NCI-H1417 (cell line): ENCODE measurements around the gene TEKT5.
"Not testable (repeated sequence)": the region's sequence is repeated elsewhere in the genome, so short reads cannot be mapped to it uniquely, and the experiment has no call there.

Source experiments
- DNase-seq, 3 experiments: peaks; one replicate each; lab custom pipeline; 2025; lab: John Stamatoyannopoulos, UW

Gene TEKT5

DNA sequence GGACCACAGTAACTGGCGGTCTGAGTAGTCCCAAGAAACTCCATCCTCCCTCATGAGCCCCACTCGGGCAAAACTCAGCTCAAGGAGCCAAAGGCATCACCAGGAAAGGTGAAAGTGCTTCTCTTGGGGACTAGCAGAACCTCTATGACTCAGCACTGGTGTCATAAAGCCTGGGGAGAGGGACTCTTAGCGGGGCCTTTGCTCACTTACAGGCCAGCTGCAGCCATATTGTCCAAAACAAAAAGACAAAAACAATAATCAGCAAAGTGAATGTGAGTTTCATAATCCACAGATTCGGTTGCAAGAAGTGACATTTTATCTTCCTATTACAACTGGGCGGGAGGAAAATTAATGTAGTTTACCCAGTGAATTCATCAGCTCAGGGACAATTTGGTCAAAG, at the start of gene TEKT5:
TSS of gene TEKT5 (minus strand) at position 101 of the 400 bp plus-strand sequence. CDS start at position 44, 57 bp downstream.
- DNase-seq, result no peak

DNA sequence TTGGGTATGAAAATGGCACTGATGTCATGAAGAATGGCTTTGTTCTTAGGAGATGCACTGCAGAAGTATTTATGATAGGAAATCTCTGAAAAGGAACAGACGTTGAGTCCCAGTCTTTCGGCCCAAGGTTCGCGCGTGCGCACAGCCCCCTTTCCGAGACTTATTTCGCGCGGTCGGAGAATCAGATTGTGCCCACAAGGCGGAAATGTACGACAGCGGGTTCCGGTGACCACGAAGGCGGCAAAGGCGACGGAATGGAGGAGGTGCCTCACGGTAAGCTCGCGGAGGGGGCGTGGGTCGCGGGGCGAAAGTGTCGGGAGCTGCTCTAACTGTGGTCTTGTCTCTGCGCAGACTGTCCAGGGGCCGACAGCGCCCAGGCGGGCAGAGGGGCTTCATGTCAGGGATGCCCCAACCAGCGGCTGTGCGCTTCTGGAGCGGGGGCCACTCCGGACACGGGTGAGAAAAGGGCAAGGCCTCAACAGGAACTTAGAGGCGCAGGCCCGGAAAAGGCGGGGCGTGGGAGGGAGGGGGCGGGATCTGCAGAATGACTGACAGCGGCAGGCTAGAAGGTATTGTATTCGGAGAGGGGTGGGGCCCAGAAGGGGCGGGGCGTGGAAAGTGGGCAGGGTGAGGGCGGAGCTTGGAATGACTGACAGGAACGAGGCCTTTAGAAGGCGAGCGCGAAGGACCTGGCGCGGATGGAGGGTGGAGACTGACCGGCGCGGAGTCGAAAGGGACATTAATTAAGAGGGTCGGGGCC, 49.1 kb upstream of the TEKT5 start, which contains the start of gene NUBP1:
TSS of gene NUBP1 (plus strand) at position 233 of the 760 bp plus-strand sequence. CDS start at position 255, 22 bp downstream.
- DNase-seq, result peak; percentile 90 to 99 (median 98)

DNA sequence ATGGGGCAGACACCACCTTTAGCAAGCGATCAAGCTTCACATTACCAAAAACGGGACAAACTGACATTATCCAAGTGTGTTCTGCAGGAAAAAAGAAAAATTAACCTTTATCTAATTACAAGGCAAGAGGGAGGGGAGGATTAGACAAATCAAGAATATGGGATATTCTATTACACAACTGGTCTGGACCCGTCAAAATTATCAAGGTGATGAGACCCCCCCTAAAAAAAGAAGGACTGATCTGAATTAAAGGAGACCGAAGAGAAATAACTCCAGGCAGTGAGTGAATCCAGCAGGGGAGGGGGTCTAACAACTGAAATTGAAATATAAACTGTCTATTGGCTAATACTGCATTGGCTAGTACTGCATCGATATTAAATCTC, 48.5 kb upstream of the TEKT5 start:
- DNase-seq, result no peak

DNA sequence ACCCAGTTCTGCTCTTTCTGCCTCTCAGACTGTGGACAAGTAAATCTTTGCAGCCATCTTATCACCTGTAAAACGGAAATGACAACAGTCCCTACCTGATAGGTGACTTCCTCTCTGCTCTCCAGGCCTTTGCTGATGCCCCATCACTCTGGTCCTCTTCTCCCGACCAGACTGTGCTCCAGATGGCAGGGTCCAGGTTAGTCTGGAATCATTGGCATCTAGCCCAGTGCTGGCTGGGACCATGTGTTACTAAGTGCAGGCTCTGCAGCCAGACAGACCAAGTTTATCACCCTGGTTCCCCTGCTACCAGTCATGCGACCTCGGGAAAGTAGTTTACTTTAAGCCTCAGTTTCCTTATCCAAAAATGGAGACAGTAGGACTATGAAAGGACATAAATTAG, 47.1 kb upstream of the TEKT5 start:
- no peak for DNase-seq

DNA sequence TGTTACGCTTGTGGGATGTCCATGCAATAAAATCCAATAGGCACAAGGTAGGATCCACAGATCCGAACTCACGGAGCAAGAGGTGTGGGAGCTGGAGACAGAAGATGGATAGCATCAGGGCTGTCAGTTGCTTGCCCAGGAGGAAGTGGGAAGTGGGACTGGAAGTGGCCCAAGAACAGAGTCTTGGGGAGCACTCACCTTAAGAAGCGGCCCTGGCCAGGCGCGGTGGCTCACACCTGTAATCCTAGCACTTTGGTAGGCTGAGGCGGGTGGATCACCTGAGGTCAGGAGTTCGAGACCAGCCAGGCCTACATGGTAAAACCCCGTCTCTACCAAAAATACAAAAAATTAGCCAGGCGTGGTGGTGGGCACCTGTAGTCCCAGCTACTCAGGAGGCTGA, 46.5 kb upstream of the TEKT5 start:
- not testable (repeated sequence) for DNase-seq

DNA sequence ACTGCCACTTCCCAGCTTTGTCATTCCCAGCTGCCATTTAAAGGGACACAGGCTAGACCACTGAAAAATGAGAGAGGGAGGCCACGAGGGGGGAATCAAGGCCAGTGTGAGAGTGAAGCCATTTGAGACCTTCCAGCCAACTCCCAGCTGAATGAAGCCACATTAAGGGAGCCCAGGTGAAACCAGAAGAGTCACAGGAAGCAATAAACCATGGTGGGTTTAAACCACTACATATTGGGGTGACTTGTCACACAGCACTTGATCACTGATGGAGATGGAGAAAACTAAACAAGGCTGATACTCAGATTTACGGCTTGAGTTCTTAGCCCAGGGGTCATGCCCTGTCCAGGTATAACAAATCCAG, 46.1 kb upstream of the TEKT5 start:
- DNase-seq, result no peak

DNA sequence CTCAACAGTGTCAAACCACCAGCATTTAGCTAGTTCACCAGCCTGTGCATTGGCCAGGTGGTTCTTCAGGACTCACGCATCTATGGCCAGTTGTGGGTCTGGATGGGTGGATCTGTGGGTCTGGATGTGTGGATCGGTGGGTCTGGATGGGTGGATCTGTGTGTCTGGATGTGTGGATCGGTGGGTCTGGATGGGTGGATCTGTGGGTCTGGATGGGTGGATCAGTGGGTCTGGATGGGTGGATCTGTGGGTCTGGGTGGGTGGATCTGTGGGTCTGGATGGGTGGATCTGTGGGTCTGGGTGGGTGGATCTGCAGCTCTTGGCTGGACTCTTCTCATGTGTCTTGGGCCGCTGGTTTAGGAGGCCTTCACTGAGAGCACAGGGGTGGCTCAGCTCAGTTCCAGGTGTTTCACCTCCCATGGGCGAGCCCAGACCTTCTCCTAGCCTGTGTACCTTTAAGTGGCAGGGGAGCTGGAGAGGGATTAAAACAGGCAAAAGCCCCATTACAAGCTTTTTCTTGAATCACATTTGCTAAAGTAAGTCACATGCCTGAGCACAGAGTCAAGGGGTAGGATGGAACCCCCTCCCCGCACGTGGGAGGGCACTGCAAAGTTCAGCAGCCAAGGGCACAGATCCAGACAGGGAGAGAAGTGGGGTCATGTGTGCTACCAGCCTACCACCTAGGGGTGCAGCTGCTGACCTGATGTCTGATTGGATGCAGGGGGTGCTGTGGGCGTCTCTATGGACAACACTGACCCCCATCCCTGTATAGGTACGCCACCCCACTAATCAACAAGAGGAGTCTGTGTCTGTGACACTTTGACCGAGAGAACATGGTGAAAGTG, 45.5 kb upstream of the TEKT5 start:
- DNase-seq, result no peak

DNA sequence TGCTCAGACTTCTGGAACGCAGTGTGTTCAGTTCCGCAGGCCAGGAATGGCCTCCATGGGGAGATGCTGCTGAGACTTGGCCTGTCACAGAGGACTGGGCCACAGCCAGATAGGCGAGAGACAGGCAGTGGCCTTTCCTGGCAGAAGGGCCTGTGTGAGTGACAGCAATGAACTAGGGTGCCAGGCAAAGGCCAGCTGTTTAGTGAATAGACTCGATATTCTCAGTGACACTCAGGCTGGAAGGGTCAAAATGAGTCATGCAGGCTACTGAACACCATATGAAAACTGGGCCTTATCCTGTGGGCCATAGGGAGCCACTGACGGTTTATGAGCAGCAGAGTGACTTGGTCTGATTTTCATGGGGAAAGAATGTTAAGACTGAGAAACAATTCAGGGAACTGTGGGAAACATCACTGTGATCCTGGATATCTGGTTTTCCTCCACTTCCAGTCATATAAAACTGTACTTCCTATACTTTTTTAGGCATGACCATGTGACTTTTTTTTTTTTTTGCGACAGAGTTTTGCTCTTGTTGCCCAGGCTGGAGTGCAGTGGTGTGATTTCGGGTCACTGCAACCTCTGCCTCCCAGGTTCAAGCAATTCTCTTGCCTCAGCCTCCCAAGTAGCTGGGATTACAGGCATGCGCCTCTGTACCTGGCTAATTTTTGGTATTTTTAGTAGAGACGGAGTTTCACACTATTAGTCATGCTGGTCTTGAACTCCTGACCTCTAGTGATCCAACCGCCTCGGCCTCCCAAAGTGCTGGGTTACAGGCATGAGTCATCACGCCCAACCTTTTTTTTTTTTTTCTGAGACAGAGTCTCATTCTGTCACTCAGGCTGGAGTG, 43.7 kb upstream of the TEKT5 start:
- DNase-seq, result no peak

DNA sequence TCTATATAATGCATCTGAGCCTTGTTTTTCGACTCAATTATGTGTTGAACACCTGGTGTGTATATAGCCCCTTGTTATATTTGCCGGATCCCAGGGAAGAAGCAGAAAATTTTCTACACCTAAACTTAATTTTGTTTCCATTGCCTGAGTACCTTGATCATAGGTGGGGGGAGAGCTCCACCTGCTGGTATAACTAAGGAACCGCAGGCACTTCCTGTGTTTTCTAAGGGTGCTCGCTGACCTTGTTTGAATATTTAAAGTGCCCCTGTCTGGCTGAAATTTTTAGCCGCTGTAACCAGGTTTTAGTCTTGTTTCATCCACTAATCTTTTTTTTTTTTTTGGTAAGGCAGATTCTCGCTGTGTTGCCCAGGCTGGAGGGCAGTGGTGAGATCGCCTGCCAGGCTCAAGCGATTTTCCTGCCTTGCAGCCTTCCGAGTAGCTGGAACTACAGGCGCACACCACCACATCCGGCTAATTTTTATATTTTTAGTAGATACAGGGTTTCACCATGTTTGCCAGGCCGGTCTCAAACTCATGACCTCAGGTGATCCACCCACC, 42.4 kb upstream of the TEKT5 start:
- peak; percentile 54 to 82 (median 60) for DNase-seq

DNA sequence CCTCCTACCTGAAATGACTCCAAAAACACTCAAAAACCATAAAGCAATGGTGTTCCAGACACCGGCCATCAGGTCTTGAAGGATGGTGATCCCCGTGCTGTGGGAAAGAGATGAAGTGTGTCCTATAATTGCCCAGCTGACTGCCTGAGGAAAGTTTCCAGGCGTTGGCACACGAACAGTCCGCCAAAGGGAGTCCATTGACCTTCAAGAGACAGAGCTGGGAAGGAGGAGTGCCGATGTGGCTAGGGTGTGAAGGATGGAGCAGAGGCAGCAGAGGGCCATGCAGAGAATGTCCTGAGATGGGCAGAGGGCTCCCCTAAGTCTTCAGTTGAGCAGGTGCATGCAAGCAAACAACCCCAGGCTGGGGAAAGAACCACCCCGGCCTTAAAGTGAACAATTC, 37.1 kb upstream of the TEKT5 start:
- DNase-seq, result no peak

DNA sequence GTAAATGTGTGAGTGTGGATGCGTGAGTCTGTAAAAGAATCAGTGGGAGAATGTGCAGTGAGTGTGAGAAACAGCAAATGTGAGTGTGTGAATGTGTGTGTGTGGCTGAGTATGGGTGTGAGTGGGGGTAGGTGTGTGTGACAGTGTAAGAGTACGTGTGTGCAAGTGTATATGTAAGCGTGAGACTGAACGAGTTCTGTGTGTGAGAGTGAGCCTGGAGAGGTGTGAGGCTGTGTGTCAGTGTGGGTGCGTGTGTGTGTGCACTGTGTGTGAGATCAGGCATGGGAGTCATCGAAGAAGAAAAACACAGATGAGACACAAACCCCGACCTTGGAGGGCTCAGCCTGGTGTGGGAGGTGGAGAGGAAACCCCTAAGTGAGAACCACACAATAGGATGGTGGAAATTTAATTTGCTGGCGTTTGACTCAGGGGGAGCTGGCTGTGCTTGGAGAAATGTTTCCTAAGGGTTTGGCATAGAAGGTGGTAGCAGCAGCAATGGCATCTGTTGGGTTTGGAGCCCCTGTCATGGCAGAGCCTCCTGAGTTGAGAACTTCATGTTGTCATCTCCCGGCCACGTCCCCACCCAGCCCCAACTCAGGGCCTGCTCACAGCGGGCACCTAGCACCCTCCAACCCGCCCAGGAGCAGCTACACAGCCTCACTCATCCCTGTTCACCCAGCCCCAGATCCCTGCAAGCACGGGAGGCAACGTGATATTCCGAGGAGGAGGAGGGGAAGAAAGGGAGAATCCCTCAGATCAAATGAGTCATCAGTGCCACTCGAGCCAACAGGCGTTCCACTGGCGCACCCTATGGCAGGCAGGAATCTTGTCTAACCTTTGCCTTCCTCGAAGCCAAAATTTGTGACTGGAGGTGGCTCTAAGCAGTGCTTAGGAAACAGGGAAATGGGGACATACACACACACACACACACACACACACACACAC, 34.6 kb upstream of the TEKT5 start:
- peak in 1 of 3 experiments; percentile 2 for DNase-seq

DNA sequence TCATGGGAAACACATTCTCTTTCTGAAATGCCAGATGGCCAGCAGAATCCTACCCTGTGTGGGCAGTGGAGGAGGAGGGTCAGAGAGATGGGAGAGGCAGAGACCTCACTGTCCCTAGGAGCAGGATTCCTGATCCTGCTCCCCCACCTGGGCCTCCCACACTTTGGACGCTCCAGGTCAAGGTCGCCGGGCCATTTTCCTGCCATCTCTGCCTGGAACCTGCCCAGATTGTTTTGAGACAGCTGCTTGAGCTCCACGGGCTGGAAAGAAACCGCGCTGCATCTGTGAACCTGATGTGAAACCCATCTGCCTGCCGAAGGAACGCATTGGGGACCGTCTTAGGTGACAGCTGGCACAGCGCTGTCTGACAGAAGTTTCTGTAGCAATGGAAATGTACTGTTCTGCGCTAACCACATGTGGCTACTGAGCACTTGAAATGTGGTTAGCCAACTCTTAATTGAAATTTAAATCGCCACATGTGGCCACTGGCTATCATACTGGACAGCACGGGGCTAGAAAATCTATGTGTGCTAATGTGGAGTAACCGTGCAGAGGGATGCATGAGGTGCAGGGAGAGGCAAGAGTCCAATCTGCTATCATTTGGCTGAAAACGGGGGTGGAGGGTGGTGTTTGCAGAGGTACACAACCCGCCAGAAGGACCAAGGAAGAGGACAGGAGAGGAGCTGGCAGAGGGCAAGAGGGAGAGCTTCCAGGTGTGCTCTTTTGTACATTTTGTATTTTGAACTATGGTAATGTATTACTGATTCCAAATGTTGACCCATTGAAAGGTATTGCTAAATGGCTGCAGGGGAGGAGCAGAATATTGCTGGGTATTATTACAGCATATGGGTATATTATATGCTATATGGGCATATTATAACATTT, 33.5 kb upstream of the TEKT5 start:
- DNase-seq, result no peak

DNA sequence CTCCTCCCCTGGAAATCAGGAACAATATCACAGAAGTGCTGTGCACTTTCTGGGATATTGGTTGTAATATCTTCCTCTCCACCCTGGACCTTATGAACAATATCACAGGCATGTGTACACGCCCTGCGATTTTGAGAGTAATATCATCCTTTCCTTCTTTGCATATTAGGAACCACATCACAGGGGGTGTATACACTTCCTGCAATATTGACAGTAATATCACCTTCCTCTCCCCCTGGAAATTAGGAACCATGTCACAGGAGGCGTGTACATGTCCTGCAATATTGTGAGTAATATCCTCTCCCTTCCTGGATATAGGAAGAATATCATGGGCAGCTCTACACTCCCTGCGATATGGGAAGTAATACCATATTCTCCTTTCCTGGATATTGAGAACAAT, 14.2 kb upstream of the TEKT5 start:
- no peak for DNase-seq

DNA sequence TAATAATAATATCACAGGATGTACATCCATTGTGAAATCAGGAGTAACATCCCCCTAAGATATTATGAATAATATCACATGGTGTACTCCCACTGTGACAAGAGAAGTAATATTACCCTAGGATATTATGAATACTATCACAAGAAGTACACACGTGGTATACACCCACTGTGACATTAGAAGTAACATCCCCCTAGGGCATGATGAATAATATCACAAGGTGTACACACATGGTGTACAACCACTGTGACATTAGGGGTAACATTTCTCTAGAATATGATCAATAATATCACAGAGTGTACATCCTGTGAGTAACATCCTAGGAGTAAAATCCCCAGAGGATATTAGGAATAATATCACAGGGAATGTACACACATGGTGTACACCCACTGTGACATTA, 5.0 kb upstream of the TEKT5 start:
- no peak for DNase-seq

DNA sequence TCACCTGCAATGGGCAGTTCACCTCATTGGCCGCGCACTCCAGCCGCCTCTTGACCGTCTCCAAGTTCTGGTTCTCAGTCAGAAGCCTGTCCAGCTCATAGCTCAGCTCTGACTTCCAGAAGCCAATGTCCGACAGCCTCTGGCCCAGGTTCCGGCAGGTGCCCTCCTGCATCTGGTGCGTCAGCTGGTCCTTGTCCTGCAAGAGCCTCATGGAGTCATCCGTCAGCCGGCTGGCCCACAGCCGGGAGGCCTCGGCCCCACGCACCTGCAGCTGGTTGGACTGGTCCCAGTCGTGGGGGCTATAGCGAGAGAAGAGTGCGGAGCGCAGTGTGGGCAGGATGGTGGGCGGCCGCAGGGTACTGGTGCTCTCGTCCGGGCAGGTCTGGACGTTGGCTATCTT, 424 bp downstream of the TEKT5 start:
- DNase-seq, result no peak

DNA sequence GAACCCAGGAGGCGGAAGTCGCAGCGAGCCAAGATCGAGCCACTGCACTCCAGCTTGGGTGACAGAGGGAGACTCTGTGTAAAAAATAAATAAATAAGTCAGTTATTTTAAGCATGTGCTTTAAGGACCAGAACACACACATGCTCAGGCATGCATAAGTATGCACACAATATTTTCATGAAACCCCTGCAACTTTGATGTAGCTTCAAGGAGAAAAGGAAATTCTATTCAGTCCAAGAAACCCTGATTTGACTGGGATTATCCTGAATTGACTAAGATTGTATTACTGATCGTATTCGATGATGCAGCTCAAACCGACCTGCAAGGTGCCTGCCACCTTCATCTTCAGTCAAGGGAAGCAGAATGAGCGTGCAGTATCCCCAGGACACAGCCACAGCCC, 841 bp downstream of the TEKT5 start:
- no peak for DNase-seq

DNA sequence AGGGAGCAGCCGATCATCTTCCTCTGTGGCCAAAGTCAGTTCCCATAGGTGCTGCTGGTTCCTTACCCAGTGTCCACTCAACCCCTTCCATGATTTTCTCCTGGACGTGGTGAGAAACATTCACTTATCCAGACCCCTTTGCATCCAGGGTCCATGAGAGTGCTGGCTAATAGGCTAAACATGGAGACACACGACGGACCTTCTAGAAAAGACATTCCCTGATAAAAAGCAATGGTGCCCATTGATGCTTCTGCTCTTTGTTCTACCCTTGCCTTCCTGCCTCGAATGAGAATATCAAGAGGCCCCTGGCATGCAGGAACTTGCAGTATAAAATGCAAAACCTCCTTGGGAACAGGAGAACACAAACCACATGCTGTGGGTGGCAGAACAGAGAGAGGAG, 2.3 kb downstream of the TEKT5 start:
- no peak for DNase-seq

DNA sequence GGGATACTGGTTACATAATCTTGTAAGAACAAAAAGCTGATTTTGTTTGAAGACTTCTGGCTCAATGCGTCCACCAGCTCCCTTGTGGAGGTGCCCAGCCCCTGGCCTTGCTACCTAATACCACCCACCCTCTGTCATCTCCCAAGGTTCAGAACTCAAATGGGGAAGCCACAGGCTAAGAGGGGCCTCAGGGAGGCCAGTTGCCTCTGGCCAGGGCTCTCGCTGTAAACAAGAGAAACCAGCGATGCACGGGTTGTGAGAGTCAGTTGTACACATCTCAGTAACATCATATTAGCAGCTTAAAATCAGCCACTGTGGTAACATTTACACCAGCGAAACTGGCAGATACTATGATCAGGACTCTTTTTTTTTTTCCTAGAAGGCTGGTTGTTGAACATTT, 6.0 kb downstream of the TEKT5 start:
- no peak for DNase-seq

DNA sequence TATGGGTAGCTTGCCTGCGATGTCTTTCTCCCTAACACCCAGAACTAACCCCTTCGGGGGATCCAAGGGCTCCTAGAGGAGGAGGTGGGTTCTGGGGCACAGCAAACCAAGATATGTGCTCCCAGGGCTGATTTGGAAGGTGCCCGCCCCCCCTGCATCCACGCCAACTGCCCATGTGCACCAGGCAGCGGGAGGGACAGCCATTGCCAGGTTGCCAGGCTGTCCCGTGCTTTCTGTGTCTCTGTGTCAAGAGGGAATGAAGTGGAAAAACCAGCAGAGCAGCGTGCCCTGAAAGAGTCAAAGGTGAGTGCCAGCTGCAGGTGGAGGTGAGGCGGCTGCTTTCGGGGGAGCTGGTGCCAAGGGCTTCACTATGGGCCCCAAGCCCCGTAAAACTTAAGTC, 6.4 kb downstream of the TEKT5 start:
- DNase-seq, result no peak

DNA sequence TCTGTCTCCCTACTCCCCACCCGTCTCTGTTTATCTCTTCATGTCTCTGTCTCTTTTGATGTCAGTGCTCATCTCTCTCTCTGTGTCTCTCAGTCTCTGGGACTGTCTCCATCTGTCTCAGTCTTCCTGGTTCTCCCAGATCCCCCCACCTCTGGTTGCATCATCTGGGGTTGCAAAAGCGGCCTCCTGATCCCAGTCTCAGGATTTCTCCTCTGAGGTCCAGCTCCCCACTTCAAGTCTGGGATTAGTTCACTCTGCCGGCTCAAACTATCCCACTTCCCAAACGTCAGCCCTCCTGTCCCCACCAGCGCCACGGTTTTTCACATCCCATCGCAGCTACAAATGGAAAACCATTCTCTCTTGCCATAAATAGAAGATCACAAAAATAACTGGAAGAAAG, 9.0 kb downstream of the TEKT5 start:
- no peak for DNase-seq
